ENCODE data around the gene DENND1A.
A peak's percentile ranks its signal among the peaks of the same experiment; 100 is the strongest.

DENND1A gene

DNA sequence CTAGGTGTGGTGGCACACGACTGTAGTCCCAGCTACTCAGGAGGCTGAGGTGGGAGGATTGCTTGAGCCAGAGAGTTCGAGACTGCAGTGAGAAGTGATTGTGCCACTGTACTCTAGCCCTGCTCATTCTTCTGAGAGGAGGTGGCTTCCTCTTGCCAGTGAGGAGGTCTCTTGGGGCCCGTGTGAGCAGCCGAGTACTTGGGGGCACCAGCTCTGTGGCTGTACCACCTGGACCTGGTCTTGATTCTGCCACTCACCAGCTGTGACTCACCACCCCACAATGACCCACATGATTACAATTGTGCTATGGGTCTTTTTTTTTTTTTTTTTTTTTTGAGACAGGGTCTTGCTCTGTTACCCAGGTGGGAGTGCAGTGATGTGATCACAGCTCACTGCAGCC is 592.0 kb downstream of the DENND1A start:
- DNase-seq (ENCODE audit: low read depth) = no peak

DNA sequence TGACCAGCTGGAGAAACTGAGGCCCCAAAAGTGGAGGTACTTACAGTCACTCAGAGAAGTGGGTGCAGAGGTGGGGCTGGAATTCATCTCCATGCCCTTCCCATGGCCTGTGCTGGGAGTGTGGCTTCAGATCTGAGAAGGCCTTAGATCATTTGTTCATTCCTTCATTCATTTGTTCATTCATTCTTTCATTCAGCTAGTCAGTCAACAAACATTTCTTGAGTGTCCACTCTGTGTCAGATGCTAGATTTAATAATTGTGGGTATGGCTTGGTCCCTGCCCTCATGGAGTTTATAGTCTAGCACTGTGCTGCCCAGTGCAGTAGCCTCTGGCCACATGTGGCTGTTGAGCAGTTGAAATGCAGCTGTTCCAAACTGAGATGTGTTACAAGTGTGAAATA is 593.0 kb downstream of the DENND1A start:
- DNase-seq (ENCODE audit: low read depth) = no peak

DNA sequence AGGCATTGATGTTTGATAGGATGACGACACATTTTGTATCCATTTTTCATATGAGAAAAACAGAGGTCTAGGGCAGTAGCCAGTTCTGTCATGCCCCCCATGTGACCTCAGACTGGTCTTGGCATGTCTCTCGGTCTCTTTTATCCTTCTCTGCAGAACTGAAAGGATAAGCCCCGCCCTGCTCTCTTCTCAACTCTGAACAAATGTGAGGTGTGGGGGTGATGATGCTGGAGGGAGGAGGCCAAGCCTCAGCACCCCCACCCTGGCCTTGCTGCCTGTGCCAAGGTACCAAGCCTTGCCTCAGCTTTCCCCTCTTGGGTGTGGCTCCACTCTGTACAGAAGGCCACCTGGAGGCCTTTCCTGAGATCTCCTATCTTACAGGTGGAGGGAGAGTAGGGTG is 593.5 kb downstream of the DENND1A start:
- no peak for DNase-seq (ENCODE audit: low read depth)

DNA sequence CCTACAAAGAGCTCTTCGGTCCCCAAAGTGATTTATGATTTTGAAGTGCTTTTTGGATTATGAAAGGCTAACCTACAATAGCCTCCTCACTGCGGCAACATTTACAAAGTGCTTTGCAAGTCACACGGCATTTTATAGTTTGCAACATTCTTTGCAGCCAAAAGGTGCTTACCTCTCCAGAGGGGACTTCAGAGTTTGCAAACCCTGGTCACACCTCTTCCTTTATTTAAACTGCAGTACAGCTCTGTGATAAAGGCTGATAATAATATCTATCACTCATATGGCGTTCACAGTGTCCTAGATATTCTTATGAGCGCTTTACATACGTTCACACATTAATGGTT is 594.0 kb downstream of the DENND1A start:
- no peak for DNase-seq (ENCODE audit: low read depth)

DNA sequence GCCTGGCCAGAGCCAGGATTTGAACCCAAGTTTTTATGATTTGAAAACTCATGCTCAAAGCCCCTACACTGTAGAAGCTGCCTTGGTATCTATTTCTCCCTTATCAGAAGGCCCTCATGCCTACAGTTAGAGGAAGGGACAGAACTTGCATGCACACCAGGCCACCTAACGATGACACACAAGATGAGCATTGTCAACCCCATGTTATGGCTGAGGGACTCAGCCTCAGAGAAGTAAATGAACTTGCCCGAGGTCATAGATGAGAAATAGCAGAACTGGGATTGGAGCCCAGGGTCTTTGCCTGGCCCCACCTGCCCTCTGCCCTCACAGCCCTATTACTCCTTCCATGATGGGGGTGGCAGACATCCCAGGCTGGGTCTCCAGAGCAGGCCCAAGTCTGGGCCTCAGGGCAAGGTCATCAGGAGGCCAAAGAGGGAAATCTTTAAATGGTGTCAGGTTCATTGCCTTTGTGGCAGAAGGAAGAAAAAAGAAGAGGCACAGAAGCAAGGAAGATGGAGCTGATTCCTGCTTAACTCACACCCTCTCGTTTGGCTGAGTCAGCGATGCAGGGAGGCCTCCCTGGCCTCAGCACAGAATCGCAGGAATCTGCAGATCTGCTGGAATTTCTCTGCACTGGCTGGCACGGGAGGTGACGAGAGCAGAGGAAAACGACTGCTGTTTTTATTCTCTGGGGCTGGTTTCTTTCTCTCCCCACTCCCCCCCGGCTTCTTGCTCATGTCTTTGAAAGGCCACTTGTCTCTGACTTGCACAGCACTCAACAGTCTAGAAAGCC is 594.5 kb downstream of the DENND1A start:
- DNase-seq (ENCODE audit: low read depth) = peak; percentile 58

DNA sequence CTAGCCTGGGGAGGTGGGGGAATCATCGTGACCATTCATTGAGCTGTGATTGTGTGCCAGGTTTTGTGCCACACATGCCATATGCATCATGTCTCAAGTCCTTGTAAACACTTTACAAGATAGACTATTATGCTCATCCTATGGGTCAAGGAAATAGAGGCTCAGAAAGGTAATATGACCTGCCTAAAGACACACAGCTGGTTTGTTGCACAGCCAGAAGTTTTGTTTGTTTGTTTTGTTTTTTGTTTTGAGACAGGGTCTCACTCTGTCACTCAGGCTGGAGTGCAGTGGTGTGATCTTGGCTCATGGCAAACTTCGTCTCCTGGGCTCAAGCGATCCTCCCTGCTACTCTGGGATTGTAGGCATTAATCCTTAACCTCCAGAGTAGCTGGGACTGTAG is 595.3 kb downstream of the DENND1A start:
- DNase-seq (ENCODE audit: low read depth) = no peak

DNA sequence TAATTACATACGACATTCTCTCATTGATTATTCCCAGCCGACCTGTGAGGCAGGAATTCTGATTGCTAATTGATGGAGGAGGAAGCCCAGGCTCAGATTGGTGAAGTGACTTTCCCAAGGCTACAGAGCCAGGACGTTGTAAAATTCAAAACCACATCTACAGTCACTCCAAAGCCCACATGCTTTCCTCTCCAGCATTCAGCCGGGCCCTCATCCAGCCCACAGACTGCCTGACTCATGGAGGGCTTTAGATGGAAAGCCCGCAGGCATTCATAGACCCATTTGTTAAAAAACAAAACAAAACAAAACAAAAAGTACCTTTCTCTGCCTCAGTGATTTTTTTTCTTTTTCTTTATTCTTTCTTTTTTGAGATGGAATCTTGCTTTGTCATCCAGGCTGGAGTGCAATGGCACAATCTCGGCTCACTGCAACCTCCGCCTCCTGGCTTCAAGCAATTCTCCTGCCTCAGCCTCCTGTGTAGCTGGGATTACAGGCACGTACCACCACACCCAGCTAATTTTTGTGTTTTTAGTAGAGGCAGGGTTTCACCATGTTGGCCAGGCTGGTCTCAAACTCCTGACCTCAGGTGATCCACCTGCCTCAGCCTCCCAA is 596.8 kb downstream of the DENND1A start:
- peak; percentile 54 for DNase-seq (ENCODE audit: low read depth)

DNA sequence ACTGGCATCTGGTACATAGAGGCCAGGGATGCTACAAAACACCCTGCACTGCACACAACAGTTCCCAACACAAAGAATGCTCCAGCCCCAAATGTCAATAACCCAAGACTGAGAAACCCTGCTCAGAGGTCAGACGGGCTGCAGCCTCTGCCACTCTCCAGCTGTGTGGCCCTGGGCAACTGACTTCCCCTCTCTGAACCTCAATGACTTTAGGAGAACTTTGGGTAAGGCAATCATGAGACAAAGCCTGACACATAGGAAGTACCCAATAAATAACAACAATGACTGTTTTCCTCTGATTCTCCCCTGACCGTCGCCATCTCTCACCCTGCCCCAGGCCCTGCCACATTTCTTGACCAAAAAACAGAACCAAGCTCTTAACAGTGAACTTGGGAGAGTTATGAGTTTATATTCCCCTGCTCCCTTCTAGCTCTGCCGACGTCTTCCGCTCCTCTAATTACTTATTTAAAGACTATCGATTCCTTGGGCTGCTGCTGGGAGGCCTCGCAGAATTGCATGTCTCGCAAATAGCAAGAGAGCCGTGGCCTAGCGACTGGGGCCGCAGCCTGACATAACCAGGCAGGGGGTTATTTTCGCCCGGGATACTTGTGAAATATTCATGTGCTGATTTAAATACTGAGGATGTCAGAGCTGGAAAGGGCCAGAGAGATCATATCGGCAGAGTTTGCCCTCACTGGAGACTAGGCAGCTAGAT is 598.4 kb downstream of the DENND1A start:
- no peak for DNase-seq (ENCODE audit: low read depth)

Measured in iris pigment epithelial cell (primary cell).